Activated CD4-positive, alpha-beta T cell treated with anti-CD3 and anti-CD28 coated beads, Interleukin-10, Interleukin-2, amounts not matched to agents 100 ng/mL and 50 ng/mL, durations not matched to agents 16 hours and 8 hours (primary cell): Measurements from ENCODE around the gene DBT.
"Not testable (repeated sequence)": the region's sequence is repeated elsewhere in the genome, so short reads cannot be mapped to it uniquely, and the experiment has no call there.

Experiments
- DNase-seq: peaks from one replicate; pipeline ENCODE4 v3.0.0-alpha.2; 2020

Gene DBT

GRCh38 chr1:100250264-100250663, 630 bp upstream of the DBT start:
- DNase-seq, result no peak

DNA sequence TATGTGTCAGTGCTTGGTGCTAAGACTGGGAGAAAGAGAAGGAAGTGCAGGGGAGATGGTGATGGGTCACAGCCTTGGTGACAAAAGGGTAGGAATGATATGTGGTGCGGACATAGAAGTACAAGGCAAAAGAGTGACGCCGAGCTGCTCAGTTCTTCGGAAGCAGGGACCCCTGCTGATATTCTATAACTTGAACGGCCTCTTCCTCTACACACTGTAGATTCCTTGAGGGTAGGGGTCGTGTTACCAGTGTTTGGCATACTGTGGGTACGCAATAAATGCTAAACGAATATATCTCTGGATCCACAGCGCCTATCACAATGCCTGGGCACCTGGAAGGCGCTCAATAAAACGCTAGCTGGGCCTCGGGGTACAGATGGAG, 488 bp downstream of the DBT start:
- DNase-seq, result no peak

- DNase-seq, result no peak
These were observed 2.9 kb downstream of the DBT start for GRCh38 chr1:100246738-100247137.

DNA sequence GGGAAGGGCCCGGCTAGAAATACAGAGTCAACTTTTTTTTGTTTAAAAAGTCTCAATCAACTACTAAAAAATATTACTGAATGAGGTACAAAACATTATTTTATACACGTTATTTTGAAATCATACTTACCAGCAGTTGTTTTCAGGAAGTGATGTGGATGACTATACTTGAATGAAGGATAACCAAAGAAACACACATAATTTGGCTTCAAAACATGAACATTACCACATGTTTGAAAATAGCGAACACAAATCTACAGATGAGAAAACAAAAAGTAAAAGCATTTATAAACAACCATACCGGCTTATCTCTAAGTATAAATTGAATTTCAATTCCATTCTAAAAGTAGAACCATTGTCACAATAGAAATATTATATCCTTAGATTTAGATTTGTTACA, 9.0 kb downstream of the DBT start:
- no peak for DNase-seq

GRCh38 chr1:100239961-100240360, 9.7 kb downstream of the DBT start:
- no peak for DNase-seq

DNA sequence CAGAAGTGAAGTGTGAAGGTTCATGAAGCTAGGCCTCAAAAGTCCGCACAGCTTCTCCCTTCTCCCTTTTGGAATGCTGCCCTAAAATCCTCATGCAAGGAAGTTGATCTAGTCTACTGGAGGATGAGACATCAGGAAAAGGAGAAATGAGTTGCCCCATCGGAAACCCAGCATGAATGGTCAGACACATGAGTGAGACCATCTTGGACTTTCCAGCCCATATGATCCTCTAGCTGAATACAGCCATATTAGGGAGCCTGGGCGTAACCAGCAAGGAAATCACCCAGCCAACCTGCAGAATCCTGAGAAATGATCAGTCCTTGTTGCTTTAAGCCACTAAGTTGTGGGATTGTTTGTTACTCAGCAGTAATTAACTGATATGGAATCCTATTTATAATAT, 12.5 kb downstream of the DBT start:
- no peak for DNase-seq

DNA sequence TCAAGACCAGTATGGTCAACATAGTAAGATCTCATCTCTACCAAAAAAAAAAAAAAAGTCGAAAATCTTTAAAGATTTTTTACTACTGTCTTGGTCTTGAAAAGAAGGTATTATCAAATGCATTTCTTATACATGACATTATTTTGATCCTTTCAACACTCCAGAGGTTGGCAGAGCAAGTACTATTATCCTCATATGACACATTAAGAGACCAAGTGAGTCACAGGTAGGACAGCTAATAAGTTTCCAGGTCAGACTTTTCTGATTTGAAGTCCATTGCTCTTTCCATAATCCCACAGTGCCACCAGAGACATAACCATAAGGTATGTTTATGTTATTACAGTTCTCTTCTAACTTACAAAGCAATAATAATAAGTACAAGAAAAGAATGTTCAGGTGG, 15.2 kb downstream of the DBT start:
- no peak for DNase-seq

- not testable (repeated sequence) for DNase-seq
These were observed 16.1 kb downstream of the DBT start for GRCh38 chr1:100233566-100233965.

GRCh38 chr1:100232156-100232555, 17.5 kb downstream of the DBT start:
- DNase-seq, result no peak

GRCh38 chr1:100231721-100232120, 17.9 kb downstream of the DBT start:
- DNase-seq, result no peak

GRCh38 chr1:100230765-100231164, 18.9 kb downstream of the DBT start:
- peak; percentile 77 for DNase-seq

DNA sequence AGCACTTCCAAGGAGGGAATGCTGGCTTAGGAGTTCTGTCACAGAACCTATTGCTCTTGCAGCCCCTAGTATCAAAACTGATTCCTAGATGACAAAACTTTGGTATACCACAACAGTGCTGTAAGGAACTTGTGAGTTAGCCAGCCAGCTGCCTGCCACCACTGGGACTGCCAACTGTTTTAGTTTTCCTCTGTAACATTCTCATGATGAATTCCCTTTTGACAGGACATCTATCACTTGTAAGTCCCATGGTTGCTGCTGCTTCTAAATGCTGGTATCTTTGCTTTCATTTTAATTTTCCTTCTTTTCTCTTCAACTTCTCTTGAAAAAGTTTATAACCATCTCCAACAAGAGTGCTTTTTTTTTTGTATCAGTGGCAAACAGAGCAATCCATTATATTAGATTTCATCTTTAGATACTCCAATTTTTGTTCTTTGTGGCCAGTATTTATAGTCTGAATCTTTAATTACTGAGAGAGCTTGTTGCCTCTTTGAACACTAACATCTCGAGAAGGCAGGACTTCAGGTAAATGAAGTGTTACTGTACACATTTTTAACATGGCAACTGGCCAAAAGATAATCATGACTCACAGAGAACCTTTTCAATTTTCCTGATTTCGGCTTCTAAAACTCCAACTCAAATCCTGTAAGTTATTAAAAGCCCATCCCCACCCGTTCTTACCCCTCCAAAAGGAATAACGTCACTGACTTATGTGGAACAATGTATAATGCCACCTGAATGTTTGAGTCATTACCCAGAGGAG, 19.8 kb downstream of the DBT start:
- DNase-seq, result no peak

GRCh38 chr1:100222428-100222827, 27.2 kb downstream of the DBT start:
- DNase-seq, result no peak

DNA sequence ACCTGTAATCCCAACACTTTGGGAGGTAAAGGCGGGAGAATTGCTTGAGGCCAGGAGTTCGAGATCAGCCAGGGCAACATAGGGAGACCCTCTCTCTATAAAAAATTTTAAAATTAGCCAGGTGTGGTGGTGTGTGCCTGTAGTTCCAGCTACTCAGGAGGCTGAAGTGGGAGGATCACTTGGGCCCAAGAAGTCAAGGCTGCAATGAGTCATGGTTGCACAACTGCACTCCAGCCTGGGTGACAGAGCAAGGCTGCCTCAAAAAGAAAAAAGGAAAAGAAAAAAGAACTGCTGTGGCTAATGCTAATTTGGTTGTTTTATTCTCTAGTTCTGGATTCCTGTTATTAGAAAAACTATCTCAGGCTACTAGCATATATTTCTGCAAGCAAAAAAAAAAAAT, 29.8 kb downstream of the DBT start:
- DNase-seq, result peak; percentile 30

GRCh38 chr1:100219457-100219856, 30.2 kb downstream of the DBT start:
- DNase-seq, result no peak

DNA sequence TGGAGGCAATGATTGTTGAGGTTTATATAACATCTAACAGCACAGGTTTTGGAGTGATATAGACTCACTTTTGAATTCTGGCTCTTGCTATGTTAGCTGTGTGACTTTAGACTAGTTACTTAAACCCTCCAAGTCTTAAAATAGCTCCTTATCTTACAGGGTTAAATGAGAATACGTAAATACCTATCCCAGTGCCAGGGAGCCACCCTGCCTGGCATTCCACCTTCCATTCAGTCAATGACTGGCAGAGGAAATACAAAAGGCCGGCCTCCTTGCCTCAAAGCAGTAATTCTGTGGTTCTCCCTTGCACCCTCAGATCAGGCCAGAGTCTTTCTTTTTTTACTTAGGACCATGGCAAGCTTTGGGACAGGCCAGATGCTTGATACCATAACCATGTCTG, 31.8 kb downstream of the DBT start:
- no peak for DNase-seq

GRCh38 chr1:100215101-100215500, 34.5 kb downstream of the DBT start:
- DNase-seq, result no peak

GRCh38 chr1:100213141-100213540, 36.5 kb downstream of the DBT start:
- DNase-seq, result no peak

- no peak for DNase-seq
These were observed 43.3 kb downstream of the DBT start for GRCh38 chr1:100206301-100206700.

- DNase-seq, result not testable (repeated sequence)
These were observed 44.0 kb downstream of the DBT start for GRCh38 chr1:100205593-100205992.

DNA sequence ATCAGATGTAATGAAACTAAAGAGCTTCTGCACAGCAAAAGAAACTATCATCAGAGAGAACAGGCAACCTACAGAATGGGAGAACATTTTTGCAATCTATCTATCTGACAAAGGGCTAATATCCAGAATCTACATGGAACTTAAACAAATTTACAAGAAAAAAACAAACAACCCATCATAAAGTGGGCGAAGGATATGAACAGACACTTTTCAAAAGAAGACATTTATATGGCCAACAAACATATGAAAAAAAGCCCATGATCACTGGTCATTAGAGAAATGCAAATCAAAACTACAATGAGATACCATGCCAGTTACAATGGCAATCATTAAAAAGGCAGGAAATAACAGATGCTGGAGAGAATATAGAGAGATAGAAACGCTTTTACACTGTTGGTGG, 44.5 kb downstream of the DBT start:
- not testable (repeated sequence) for DNase-seq

DNA sequence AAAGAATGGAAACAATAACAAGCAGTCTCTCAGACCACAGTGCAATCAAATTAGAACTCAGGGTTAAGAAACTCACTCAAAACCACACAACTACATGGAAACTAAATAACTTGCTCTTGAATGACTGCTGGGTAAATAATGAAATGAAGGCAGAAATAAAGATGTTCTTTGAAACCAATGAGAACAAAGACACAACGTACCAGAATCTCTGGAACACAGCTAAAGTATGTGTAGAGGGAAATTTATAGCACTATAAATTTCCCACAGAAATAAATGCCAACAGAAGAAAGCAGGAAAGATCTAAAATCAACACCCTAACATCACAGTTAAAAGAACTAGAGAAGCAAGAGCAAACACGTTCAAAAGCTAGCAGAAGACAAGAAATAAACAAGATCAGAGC, 46.9 kb downstream of the DBT start:
- not testable (repeated sequence) for DNase-seq

DNA sequence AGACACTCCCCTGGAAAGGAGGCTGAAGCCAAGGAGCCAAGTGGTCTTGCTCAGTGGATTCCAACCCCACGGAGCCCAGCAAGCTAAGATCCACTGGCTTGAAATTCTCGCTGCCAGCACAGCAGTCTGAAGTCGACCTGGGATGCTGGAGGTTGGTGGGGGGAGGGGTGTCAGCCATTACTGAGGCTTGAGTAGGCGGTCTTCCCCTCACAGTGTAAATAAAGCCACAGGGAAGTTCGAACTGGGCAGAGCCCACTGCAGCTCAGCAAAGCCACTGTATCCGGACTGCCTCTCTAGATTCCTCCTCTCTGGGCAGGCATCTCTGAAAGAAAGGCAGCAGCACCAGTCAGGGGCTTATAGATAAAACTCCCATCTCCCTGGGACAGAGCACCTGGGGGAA, 49.6 kb downstream of the DBT start:
- not testable (repeated sequence) for DNase-seq

- DNase-seq, result no peak
These were observed 51.0 kb downstream of the DBT start for GRCh38 chr1:100198596-100198995.

- DNase-seq, result no peak
These were observed 61.0 kb downstream of the DBT start for GRCh38 chr1:100188617-100189016.
